HG03045 (cell line): ENCODE measurements around the gene MAP3K4.
"Not testable (repeated sequence)": the region's sequence is repeated elsewhere in the genome, so short reads cannot be mapped to it uniquely, and the experiment has no call there.

Experiments
- ATAC-seq: cut with Tn5 transposase; IDR thresholded peaks from one replicate; pipeline ENCODE4 v1.9.1; 2021; ENCODE audit warnings: mild to moderate bottlenecking, moderate library complexity; ENCODE audit not compliant: unreplicated experiment

Gene MAP3K4

GRCh38 chr6:160972111-160972510 is 19.5 kb upstream of the MAP3K4 start:
- ATAC-seq = no peak

DNA sequence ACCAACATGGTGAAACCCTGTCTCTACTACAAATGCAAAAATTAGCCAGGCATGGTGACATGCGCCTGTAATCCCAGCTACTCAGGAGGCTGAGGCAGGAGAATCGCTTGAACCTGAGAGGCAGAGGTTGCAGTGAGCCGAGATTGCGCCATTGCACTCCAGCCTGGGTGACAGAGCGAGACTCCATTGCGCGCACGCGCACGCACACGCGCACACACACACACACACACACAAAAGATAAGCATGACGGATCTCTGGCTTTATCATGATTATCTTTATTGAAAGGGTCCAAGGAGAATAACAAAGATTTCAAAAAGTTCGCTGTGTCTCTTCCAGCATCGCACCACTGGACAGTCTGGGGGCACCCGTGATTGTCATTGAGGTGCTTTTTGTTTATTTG is 19.0 kb upstream of the MAP3K4 start:
- ATAC-seq = not testable (repeated sequence)

GRCh38 chr6:160973311-160974250 is 18.0 kb upstream of the MAP3K4 start:
- ATAC-seq = no peak

- ATAC-seq = no peak
Observed at GRCh38 chr6:160974304-160974771, 17.2 kb upstream of the MAP3K4 start.

GRCh38 chr6:160975162-160975561 is 16.4 kb upstream of the MAP3K4 start:
- no peak for ATAC-seq

DNA sequence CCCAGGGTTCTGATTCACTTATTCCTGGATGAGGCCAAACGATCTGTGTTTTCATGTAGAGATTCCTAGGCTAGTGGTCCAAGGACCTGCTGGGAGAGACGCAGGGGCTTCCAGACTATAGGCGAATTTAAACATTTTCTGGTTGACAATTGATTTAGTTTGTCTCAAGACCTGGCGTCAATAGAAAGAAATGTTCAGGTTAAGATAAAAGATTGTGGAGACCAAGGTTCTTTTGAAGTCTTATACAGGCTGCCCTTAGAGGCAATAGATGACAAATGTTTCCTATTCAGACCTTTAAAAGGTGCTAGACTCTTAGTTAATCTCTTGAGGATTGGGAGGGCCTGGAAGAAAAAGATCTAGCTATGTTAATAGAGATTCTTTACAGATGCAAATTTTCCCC is 15.6 kb upstream of the MAP3K4 start:
- not testable (repeated sequence) for ATAC-seq

DNA sequence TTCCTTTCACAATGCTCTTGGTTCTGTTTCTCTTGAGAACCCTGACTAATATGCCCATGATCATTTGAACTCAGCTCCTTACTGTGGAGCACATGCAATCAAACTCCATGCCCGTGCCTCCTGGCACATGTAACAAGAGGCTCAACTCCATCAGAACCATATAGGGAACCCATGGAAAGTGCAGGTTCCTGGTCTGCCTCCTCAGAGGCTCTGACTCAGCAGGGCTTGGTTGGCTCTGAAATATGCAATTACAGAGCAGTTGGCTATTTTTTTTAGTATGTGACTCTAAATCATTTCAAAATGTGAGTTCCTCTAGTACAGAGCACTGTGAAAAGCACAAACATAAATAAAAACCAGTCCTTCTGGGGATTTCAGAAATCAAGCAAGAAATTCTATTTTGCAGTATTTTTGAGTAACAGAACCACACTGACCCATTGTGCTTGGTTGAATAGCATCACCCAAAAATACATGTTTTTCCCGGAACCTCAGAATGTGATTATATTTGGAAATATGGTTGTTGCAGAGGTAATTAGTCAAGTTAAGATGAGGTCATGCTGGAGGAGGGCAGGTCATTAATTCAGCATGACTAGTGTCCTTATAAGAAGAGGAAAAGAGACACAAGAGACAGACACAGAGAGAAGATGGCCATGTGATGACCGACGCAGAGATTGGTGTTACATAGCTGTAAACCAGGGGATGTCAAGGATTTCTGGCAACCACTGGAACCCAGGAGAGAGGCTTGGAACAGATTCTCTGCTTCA is 13.2 kb upstream of the MAP3K4 start:
- ATAC-seq = no peak

- no peak for ATAC-seq
Observed at GRCh38 chr6:160979061-160979708, 12.4 kb upstream of the MAP3K4 start.

GRCh38 chr6:160983377-160983948 is 8.1 kb upstream of the MAP3K4 start:
- ATAC-seq = not testable (repeated sequence)

- ATAC-seq = no peak
Observed at GRCh38 chr6:160986851-160987250, 4.7 kb upstream of the MAP3K4 start.

GRCh38 chr6:160987265-160987664 is 4.3 kb upstream of the MAP3K4 start:
- ATAC-seq = no peak

DNA sequence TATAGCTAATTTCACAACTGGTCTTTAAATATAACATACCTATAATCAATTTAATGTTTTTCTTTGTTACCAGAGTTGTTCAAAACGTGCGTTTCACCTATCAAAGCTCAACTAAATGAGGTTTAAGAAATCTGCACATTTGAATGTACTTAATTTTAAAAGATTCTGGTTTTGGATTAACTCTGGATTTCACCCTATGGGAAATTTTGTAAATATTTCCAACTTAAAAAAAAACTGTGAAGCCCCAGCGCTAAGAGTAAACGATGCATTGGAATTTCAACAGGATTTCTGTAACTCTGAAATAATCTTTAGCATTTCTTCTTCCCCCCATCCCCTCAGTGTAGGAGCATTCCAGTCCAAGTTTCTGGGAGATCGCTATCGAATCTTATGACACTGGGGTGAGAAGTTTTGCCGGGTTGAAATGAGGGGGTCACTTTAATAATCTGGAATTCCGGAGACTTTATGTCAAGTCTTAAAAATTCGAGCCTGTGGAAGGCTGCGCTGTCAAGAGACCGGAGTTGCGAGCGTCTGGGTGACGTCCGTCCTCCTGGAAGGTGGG is 643 bp upstream of the MAP3K4 start:
- peak; percentile 0 for ATAC-seq

- peak; percentile 47 for ATAC-seq
Observed at GRCh38 chr6:160992061-160992979, 751 bp downstream of the MAP3K4 start.

DNA sequence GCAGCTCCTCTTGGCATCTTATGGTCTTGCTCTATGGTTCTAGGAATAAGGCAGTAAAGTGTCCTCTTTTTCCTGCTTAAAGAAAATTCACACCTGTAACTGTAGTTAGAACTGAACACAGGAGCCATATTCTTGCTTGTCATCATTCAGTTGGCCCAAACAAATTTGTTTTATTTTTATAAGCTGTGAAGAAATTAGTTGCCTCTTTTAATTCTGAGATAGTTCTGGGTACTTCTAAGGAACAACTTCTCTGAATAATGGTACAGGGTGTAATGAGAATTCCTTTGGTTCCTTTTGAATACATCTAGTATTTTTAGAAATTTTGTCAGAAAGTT is 1.4 kb downstream of the MAP3K4 start:
- ATAC-seq = no peak

GRCh38 chr6:160995271-160995670 is 3.7 kb downstream of the MAP3K4 start:
- ATAC-seq = no peak

DNA sequence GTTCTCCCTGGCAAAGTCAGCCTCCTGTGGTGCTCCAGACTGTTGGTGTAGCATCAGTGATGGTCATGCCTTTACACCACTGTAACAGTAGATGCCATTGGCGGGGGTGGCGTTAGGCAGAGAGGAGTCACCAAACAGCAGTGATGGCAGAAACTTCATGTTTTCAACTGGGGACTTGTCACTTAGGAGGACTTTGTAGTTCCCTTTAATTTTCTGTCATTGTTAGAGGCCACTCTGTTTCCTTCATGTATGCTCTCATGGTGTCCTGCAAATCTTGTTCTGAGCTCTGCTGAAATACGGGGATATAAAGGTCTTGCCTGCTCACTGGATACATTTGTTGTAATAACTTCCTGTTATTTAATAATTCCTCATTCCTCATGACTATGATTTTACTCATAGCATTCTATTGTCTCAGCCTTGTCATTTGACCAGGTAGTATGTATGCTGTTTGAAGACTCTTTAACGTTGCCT is 4.6 kb downstream of the MAP3K4 start:
- ATAC-seq = no peak

DNA sequence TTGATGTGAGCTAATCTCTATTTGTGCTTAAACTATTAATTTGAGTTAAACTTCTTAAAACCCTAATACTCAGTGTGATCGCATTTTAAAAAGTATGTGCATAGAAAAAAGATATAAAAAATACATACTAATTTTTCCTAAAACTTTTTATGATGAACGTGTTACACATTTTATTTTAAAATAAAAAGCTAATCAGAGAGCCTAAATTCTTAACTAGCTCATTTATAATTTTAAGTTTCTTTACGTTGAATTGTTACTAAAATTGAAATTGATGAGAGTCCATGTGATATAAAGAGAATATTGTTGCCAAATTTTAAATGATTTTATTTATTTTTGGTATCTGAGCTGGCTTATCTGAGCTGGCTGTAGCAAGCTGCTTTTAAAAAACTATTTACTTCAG is 6.6 kb downstream of the MAP3K4 start:
- no peak for ATAC-seq

- no peak for ATAC-seq
Observed at GRCh38 chr6:160998766-160999165, 7.2 kb downstream of the MAP3K4 start.

- ATAC-seq = no peak
Observed at GRCh38 chr6:160999516-160999915, 7.9 kb downstream of the MAP3K4 start.

- ATAC-seq = no peak
Observed at GRCh38 chr6:161000632-161001031, 9.1 kb downstream of the MAP3K4 start.
